Measurements from ENCODE around the gene AGO3. TPM values are rescaled to one million over a fixed set of nuclear protein-coding genes. Genes with fewer than 3 reads are reported as not detected.
A peak's percentile ranks its signal among the peaks of the same experiment; 100 is the strongest.

The AGO3 gene
- total RNA-seq, 1 donor from 2014 or later, result 27.0 TPM

- Histone ChIP-seq H3K4me2 (ENCODE audit: low read length) (no peak overlapping the region), H3K27me3 (ENCODE audit: insufficient read depth, low read length) (no peaks in the 10 kb centered on the region), H3K9me3 (ENCODE audit: insufficient read depth, low read depth, low read length) (no peaks in the 10 kb centered on the region), H4K20me1 (ENCODE audit: insufficient read depth, low read length) (no peaks in the 10 kb centered on the region), H3K27ac (ENCODE audit: low read depth, low read length) (no peak overlapping the region), H2AFZ (ENCODE audit: low read depth, low read length) (no peak overlapping the region), H3K4me3 (ENCODE audit: insufficient read depth, low read depth, low read length) (no peak overlapping the region), H3K9ac (ENCODE audit: low read length) (no peak overlapping the region), H3K79me2 (ENCODE audit: insufficient read depth, low read length) (no peaks in the 10 kb centered on the region), H3K36me3 (ENCODE audit: insufficient read depth, low read length) (peaks cover 3% of the 10 kb centered on the region), H3K4me1 (ENCODE audit: insufficient read depth, low read length) (no peaks in the 10 kb centered on the region)
- TF ChIP-seq CTCF (IDR thresholded peaks at IDR 0.05; ENCODE audit: insufficient read depth, low read depth, low read length), result no peak
- TF ChIP-seq EZH2 (IDR thresholded peaks at IDR 0.05; ENCODE audit: insufficient read depth, low read length), result no peak
- Mint-ChIP-seq H3K27ac (ENCODE audit: unreplicated experiment) (no peak overlapping the region), H3K27me3 (ENCODE audit: low read depth, unreplicated experiment) (no peaks in the 10 kb centered on the region), H3K36me3 (ENCODE audit: low read depth, unreplicated experiment) (peaks cover 10% of the 10 kb centered on the region), H3K4me1 (ENCODE audit: low read depth, unreplicated experiment) (peaks cover 2% of the 10 kb centered on the region), H3K4me3 (ENCODE audit: unreplicated experiment) (no peak overlapping the region), H3K9me3 (ENCODE audit: unreplicated experiment) (no peaks in the 10 kb centered on the region)
- DNase-seq (ENCODE audit: low read depth) (no peak), FAIRE-seq (no peak)
Observed at GRCh38 chr1:35924838-35925237, 6.1 kb upstream of the AGO3 start.

DNA sequence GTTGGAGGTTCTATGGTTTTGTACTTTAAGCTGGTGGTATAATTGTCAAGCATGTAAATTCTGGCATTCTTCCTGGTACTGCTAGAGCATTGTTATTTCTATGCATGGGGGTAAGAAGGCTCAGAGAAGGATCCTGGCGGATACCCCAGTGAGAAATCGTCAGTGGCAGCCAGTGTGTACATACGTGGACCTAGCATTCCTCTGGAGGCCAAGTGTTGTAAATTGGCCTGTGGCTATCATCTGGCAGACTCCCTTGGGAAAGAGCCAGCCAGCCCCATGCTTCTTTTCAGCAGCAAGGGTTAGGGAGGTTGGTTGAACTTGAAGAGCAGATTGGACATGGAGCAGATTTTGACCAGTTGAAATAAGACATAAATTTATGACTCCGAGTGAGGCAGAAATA lies 5.2 kb upstream of the AGO3 start:
- Histone ChIP-seq H3K4me3 (ENCODE audit: insufficient read depth, low read depth, low read length) (no peak overlapping the region), H2AFZ (ENCODE audit: low read depth, low read length) (no peak overlapping the region), H3K27me3 (ENCODE audit: insufficient read depth, low read length) (no peaks in the 10 kb centered on the region), H3K9ac (ENCODE audit: low read length) (no peak overlapping the region), H3K36me3 (ENCODE audit: insufficient read depth, low read length) (peaks cover under 1% of the 10 kb centered on the region), H3K27ac (ENCODE audit: low read depth, low read length) (no peak overlapping the region), H3K4me2 (ENCODE audit: low read length) (no peak overlapping the region), H3K9me3 (ENCODE audit: insufficient read depth, low read depth, low read length) (no peaks in the 10 kb centered on the region), H3K79me2 (ENCODE audit: insufficient read depth, low read length) (no peaks in the 10 kb centered on the region), H4K20me1 (ENCODE audit: insufficient read depth, low read length) (no peaks in the 10 kb centered on the region), H3K4me1 (ENCODE audit: insufficient read depth, low read length) (no peaks in the 10 kb centered on the region)
- Mint-ChIP-seq H3K36me3 (ENCODE audit: low read depth, unreplicated experiment) (peaks cover 10% of the 10 kb centered on the region), H3K4me1 (ENCODE audit: low read depth, unreplicated experiment) (peaks cover 2% of the 10 kb centered on the region), H3K9me3 (ENCODE audit: unreplicated experiment) (no peaks in the 10 kb centered on the region), H3K27ac (ENCODE audit: unreplicated experiment) (no peak overlapping the region), H3K27me3 (ENCODE audit: low read depth, unreplicated experiment) (no peaks in the 10 kb centered on the region), H3K4me3 (ENCODE audit: unreplicated experiment) (peak overlapping the region; percentile 18)
- TF ChIP-seq CTCF (IDR thresholded peaks at IDR 0.05; ENCODE audit: insufficient read depth, low read depth, low read length) (no peak), EZH2 (IDR thresholded peaks at IDR 0.05; ENCODE audit: insufficient read depth, low read length) (no peak)
- FAIRE-seq, result no peak
- DNase-seq (ENCODE audit: low read depth), result peak; percentile 73

DNA sequence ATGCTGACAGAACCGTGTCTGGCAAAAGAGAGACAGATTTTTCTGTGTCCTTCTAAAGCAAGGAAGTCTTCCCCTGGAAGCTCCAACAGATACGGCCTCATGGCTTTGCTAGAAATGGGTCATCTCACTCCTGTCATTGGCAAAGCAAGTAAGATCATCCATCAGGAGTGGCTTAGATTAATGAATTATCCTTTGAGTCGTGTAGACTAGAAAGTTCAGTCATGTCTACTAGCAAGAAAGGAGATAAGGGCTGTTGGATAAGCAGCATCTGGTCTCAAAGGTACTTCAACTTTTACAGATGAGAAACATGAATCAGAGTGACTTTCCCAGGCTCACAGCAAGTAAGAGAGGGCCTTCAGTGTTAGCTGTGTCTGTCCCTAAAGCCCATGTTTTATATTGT lies 3.4 kb upstream of the AGO3 start:
- Histone ChIP-seq H2AFZ (ENCODE audit: low read depth, low read length) (no peak overlapping the region), H3K4me3 (ENCODE audit: insufficient read depth, low read depth, low read length) (no peak overlapping the region), H3K27ac (ENCODE audit: low read depth, low read length) (no peak overlapping the region), H3K9me3 (ENCODE audit: insufficient read depth, low read depth, low read length) (no peaks in the 10 kb centered on the region), H3K4me1 (ENCODE audit: insufficient read depth, low read length) (peaks cover 5% of the 10 kb centered on the region), H3K9ac (ENCODE audit: low read length) (no peak overlapping the region), H3K36me3 (ENCODE audit: insufficient read depth, low read length) (no peaks in the 10 kb centered on the region), H3K27me3 (ENCODE audit: insufficient read depth, low read length) (no peaks in the 10 kb centered on the region), H4K20me1 (ENCODE audit: insufficient read depth, low read length) (peaks cover 9% of the 10 kb centered on the region), H3K79me2 (ENCODE audit: insufficient read depth, low read length) (peaks cover 15% of the 10 kb centered on the region), H3K4me2 (ENCODE audit: low read length) (no peak overlapping the region)
- TF ChIP-seq CTCF (IDR thresholded peaks at IDR 0.05; ENCODE audit: insufficient read depth, low read depth, low read length) (no peak), EZH2 (IDR thresholded peaks at IDR 0.05; ENCODE audit: insufficient read depth, low read length) (no peak)
- Mint-ChIP-seq H3K4me3 (ENCODE audit: unreplicated experiment) (no peak overlapping the region), H3K27ac (ENCODE audit: unreplicated experiment) (no peak overlapping the region), H3K4me1 (ENCODE audit: low read depth, unreplicated experiment) (peaks cover under 1% of the 10 kb centered on the region), H3K27me3 (ENCODE audit: low read depth, unreplicated experiment) (no peaks in the 10 kb centered on the region), H3K36me3 (ENCODE audit: low read depth, unreplicated experiment) (peaks cover 4% of the 10 kb centered on the region), H3K9me3 (ENCODE audit: unreplicated experiment) (no peaks in the 10 kb centered on the region)
- no peak for DNase-seq (ENCODE audit: low read depth)
- FAIRE-seq, result no peak

Measured in astrocyte (in vitro differentiated cells and primary cell).